ENCODE measurements around the gene ZNF593.

- TF ChIP-seq POLR2AphosphoS5 (IDR thresholded peaks at IDR 0.05): no peak
- peak in 2 of 4 experiments; percentile 7 to 81 for TF ChIP-seq CTCF (IDR thresholded peaks at IDR 0.05)
- TF ChIP-seq EP300 (IDR thresholded peaks at IDR 0.05): no peak
- TF ChIP-seq POLR2A (IDR thresholded peaks at IDR 0.05): no peak
Measured at GRCh38 chr1:26164036-26164860, 5.5 kb upstream of the ZNF593 start.

All from sigmoid colon (tissue), 4 donors.